HG03175 (cell line): Measurements from ENCODE around the gene EPHB3.

Experiments used
- ATAC-seq: cut with Tn5 transposase; IDR thresholded peaks from one replicate; pipeline ENCODE4 v1.9.1; 2021; ENCODE audit warnings: mild to moderate bottlenecking, moderate library complexity; ENCODE audit not compliant: unreplicated experiment

The EPHB3 gene

DNA sequence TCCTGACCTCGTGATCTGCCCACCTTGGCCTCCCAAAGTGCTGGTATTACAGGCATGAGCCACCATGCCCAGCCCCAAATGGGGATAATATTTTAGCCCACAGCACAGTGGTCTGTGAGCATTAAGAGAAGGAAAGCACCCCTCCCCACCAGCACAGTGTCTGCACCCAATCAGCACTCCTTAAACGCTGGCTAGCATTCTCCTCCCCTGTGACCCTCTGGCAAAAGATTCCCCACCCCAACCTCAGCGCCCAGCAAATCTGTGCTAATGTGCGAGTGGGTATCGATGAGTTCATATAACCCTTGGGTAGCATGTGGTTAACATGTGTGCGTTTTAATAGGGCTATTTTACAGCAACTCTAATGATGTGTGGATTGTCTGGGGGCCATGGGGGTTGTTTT, 18.3 kb upstream of the EPHB3 start:
- ATAC-seq, result no peak

DNA sequence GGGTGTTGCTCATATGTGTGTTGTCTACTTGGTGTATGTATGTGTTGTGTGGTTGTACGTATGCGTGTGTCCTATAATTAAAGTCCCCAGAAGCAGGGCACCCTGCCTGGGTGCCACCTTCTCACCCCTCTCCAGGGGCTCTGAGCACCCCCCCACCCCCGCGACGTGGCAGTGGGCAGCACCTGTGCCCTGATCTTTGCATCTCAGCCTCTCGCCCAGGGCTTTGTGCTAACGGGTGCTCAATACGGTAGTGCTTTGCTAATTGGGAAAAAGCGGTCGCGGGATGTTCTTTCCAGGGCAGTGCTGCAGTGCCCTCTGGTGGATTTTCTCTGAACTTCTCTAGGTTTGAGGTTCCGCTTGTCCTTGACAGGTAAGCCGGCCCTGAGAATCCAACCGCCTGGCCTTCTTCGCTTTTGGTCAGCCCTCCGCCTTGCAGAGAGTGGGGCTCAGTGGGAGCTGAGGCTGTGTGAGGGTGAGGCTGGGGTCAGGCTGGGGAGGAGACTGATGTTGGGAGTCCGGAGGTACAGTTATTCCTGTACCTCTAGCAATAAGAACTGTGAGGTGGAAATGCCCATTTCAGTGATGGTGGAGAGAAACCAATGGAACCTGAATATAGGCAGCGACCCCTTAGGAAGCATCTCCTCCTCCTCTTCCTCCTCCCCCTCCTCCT, 17.6 kb upstream of the EPHB3 start:
- ATAC-seq, result peak; percentile 75

- no peak for ATAC-seq
These were observed 17.1 kb upstream of the EPHB3 start for GRCh38 chr3:184544513-184544861.

GRCh38 chr3:184545769-184546168, 15.8 kb upstream of the EPHB3 start:
- ATAC-seq, result no peak

- ATAC-seq, result no peak
These were observed 15.3 kb upstream of the EPHB3 start for GRCh38 chr3:184546252-184546651.

- no peak for ATAC-seq
These were observed 11.6 kb upstream of the EPHB3 start for GRCh38 chr3:184549796-184550577.

DNA sequence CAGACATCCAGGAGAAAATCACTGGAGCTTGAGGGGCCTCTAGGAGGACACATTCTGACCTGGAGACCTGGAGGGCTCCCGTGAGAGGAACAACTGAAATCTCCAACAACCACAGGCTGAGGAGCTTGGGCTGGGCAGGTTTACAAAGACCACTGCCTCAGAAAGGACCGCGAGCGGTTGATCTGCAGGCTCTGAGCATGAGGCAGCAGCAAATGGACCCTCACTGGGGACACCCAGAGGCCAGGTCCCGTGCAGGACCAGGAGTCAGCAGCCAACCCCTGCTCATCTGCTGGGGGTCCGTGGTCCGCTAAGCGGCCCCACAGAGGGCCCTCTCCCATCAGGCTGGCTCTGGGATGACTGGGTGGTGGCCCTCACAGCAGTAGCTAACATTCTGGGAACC, 10.5 kb upstream of the EPHB3 start:
- ATAC-seq, result no peak

DNA sequence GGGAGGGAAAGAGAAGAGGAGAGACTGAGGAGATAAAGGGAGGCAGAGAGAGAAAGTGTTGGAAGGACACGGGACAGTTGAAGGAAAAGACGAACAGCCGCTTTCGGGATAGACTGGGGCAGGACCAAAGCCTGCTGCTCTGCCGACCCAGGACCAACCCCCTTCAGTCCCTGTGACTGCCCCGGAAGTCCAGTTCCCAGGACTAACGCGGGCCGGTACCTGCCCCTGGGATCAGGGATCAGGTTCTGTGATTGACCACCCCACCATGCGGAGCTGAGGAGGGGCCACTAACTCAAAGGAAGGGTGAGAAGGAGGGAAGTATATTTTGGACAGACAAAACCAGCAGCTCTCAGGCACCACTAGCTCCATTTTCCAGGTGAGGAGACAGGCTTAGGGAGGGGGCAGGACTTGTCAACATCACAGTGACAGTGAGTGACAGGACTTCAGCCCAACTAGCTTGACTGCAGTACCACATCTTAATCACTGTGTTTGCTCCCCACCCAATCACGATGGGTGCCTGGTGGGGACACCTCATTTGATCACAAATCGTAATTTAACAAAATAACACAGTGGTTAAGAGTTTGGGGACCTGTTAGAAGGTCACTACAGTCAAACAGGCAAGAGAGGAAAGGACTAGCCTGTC, 9.8 kb upstream of the EPHB3 start:
- no peak for ATAC-seq

DNA sequence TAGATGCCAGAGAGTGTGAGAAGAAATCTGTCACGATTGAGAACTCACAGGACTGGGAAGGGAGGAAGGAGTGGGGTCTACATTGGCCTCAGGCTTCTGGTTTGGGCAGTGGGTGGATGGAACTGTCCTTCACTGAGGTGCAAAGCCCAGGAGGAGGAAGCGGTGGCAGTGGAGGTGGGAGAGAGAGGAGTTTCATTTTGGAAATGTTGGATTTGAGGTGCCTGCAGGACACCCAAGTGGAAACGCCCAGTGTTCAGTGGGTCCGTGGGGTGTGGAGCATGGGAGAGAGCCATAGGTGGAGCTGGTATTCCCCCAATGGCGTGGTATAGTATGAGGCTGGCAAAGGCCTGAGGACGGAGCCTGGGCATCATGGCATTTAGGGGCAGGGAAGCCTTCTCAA, 9.3 kb upstream of the EPHB3 start:
- no peak for ATAC-seq

DNA sequence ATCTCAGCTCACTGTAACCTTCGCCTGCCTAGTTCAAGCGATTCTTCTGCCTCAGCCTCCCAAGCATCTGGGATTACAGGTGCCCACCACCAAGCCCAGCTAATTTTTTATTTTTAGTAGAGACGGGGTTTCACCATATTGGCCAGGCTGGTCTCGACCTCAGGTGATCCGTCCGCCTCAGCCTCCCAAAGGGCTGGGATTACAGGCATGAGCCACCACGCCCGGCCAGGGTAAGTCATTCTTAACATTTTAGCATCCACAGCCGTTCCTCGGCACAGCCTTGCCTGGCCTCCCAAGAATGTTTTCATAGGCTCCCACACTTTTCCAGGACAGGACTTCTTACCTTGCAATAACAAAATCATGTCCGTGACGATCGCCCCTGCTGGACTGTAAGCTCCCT, 8.7 kb upstream of the EPHB3 start:
- no peak for ATAC-seq

- no peak for ATAC-seq
These were observed 8.2 kb upstream of the EPHB3 start for GRCh38 chr3:184553385-184553784.

GRCh38 chr3:184554461-184554860, 7.1 kb upstream of the EPHB3 start:
- ATAC-seq, result no peak

DNA sequence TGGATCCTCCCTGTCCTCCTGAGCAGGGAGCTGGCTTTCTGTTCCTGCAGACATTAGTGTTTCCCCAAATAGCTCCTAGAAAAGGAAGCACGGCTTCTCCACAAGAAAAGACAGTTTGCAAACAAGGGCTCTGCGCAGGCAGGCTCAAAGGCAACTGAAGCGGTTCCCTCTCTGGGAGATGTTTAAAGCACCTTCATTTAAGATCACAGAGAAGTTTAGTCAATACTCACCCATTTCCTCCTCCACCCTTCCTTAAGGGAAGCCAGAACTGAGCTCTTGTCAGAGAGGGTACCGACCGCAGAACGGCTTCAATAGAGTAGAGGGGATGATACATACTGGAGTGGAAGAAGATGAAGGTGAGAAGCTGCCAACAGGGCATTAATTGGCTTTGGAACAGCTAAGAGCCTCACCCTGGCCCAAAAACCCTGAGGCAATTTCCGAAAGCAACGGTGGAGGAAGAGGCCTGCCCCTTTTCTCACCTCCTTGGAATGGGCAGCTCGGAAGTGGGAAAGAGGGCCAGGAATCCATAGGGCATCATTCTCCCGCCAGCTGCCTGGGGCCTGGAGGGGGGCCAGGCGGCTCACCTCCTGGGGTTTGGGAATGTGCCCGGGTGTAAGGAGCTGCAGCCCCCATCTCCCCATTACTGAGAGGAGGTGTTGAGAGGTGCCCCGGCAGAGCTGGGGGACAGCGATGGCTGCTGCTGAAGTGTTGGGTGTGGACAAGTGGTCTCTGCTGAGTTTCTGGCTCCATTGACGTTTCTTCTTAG, 4.8 kb upstream of the EPHB3 start:
- no peak for ATAC-seq

GRCh38 chr3:184557348-184557950, 4.1 kb upstream of the EPHB3 start:
- ATAC-seq, result no peak

- no peak for ATAC-seq
These were observed 2.9 kb upstream of the EPHB3 start for GRCh38 chr3:184558726-184559125.

- no peak for ATAC-seq
These were observed 2.2 kb upstream of the EPHB3 start for GRCh38 chr3:184559336-184559735.

DNA sequence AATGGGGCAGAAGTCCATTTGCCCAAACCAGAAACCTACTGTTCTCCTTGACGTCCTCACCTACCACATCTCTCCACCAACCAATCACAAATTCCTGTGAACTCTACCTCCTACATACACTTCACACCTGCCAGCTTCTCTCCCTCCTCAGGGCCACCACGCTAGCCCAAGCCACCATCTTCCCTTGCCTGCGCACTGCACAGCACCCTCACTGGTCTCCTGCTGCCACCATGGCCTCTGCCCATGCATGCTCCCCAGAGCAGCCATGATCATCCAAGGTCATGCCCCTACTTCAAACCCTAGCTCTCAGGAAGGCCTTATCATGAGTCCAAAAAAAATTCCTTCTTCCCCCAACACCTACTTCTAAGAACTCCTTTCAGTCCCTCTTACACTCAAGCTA, 1.1 kb upstream of the EPHB3 start:
- ATAC-seq, result no peak

DNA sequence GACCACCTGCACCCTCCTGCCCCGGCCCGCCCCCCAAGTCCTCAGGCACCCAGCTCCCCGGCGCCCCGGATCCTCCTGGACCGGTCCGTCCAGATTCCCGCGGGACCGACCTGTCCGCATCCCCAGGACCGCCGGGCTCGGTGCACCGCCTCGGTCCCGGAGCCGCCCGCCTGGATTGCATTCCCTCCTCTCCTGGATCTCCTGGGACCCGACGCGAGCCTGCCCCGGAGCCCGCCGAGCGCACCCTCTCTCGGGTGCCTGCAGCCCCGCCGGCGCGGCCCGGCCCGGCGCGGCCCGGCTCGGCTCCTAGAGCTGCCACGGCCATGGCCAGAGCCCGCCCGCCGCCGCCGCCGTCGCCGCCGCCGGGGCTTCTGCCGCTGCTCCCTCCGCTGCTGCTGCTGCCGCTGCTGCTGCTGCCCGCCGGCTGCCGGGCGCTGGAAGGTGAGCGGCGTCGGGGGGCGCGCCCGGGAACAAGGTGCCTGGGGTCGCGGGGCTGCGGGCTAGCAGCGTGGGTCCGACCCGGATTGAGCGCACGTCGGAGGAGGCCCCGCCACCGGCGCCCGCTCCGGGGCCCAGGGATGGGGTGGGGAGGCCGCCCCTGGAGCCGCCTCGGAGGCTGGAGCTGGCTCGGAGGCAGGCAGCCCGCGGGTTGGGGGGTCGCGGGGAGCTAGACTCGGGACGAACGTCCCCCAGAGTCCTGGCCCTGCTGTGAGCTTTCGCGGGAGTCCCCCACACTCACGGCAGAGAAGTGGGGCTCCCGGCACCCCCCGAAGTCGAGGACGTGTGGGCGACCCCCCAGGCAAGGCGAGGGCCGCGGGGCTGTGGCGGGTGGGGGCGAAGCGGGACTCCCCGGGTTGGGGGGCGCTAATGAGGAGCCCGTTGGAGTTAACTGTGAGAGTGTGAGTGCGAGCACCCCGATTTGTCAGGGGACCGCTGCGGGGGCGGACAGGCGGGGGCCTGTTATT, 610 bp downstream of the EPHB3 start:
- ATAC-seq, result no peak

GRCh38 chr3:184562878-184563560, 1.4 kb downstream of the EPHB3 start:
- no peak for ATAC-seq
